Mucosa of descending colon (tissue), 3 donors: ENCODE results near the gene CADM1. TPM values are rescaled to one million over a fixed set of nuclear protein-coding genes. Genes with fewer than 3 reads are reported as not detected.

ENCODE experiments used
- ATAC-seq: fragments of 200-7000 bp; cut with Tn5 transposase; one replicate; pipeline ENCODE4 v1.9.1; 2020; ENCODE audit warnings: mild to moderate bottlenecking, moderate library complexity
- DNase-seq, 3 donors: peaks; one replicate each; pipeline ENCODE4 v3.0.0-alpha.2; 2020
- H3K36me3 ChIP-seq: fragments of 200-600 bp; one replicate; pipeline ENCODE4 v1.8.0; 2021; ENCODE audit warnings: low read depth, mild to moderate bottlenecking
- H3K4me1 ChIP-seq: fragments of 200-600 bp; one replicate; pipeline ENCODE4 v1.8.0; 2021; ENCODE audit warnings: low read depth, mild to moderate bottlenecking
- H3K4me3 ChIP-seq: fragments of 200-600 bp; one replicate; pipeline ENCODE4 v1.8.0; 2021; ENCODE audit warnings: mild to moderate bottlenecking
- H3K9me3 ChIP-seq: fragments of 200-600 bp; one replicate; pipeline ENCODE4 v1.8.0; 2021; ENCODE audit warnings: mild to moderate bottlenecking
- CTCF ChIP-seq: fragments of 200-600 bp; IDR thresholded peaks from one replicate; pipeline ENCODE4 v1.8.0; 2022; ENCODE audit warnings: antibody characterized with exemption, mild to moderate bottlenecking
- intact Hi-C, 2 donors: fragments of 100-400 bp; cut with DNase I in 1 of 2; cut with micrococcal nuclease in 1 of 2; formaldehyde crosslinking; loops; one replicate each; pipeline versions ENCODE4 v1.11.0 to v1.11.1; 2022; cut with DNase I, micrococcal nuclease
- total RNA-seq, 3 donors: library from RNA; stranded (reverse); fragmentation: NEBNext Ultra II Directional in 2 of 3; extraction: Animal tissue kit (Norgen Biotek cat#: 25700) in 2 of 3; gene quantifications; one replicate each; pipeline versions ENCODE4 v1.2.1 to v1.2.4, GENCODE V29; 2021 to 2023
- donor health status: DM: no; HTN: no; CAD: no; lungs with moderate emphysema.
- donor health status: DM: no; HTN: no; CAD: no.
- donor health status: DM: no; HTN: yes; CAD: no.

The CADM1 gene
- total RNA-seq, 3 donors from 2014 or later = 4.3 to 20.2 (median 7.2) TPM

GRCh38 chr11:115126515-115127208 lies 377.6 kb downstream of the CADM1 start:
- no peak for ATAC-seq
- no peak for DNase-seq
- intact Hi-C loops = no loop called here
- Histone ChIP-seq H3K9me3 (no peaks in the 10 kb centered on the region), H3K4me3 (no peak overlapping the region), H3K36me3 (no peaks in the 10 kb centered on the region), H3K4me1 (no peaks in the 10 kb centered on the region)
- no peak for TF ChIP-seq CTCF

GRCh38 chr11:115126092-115126491 lies 378.1 kb downstream of the CADM1 start:
- no peak for DNase-seq
- no peak for ATAC-seq
- intact Hi-C loops = no loop called here
- Histone ChIP-seq H3K4me3 (no peak overlapping the region), H3K4me1 (no peaks in the 10 kb centered on the region), H3K36me3 (no peaks in the 10 kb centered on the region), H3K9me3 (no peaks in the 10 kb centered on the region)
- no peak for TF ChIP-seq CTCF

GRCh38 chr11:115124786-115125185 lies 379.4 kb downstream of the CADM1 start:
- no peak overlapping the region for H3K4me3 ChIP-seq
- H3K9me3 ChIP-seq = no peaks in the 10 kb centered on the region
- intact Hi-C loops = no loop called here
- no peak for ATAC-seq
- H3K36me3 ChIP-seq = no peaks in the 10 kb centered on the region
- no peaks in the 10 kb centered on the region for H3K4me1 ChIP-seq
- DNase-seq = no peak
- no peak for TF ChIP-seq CTCF

- Histone ChIP-seq H3K4me1 (no peaks in the 10 kb centered on the region), H3K36me3 (no peaks in the 10 kb centered on the region), H3K9me3 (no peaks in the 10 kb centered on the region), H3K4me3 (no peak overlapping the region)
- DNase-seq (no peak), ATAC-seq (no peak)
- intact Hi-C loops = no loop called here
- no peak for TF ChIP-seq CTCF
Measured at GRCh38 chr11:115123641-115124040, 380.6 kb downstream of the CADM1 start.

GRCh38 chr11:115122274-115122673 lies 381.9 kb downstream of the CADM1 start:
- Histone ChIP-seq H3K36me3 (no peaks in the 10 kb centered on the region), H3K4me1 (no peaks in the 10 kb centered on the region), H3K4me3 (no peak overlapping the region), H3K9me3 (no peaks in the 10 kb centered on the region)
- no peak for TF ChIP-seq CTCF
- intact Hi-C loops = no loop called here
- DNase-seq (no peak), ATAC-seq (no peak)
